T1000 (cell line): ENCODE results near the gene ATG2A.
A peak's percentile ranks its signal among the peaks of the same experiment; 100 is the strongest.
"Not testable (repeated sequence)": the region's sequence is repeated elsewhere in the genome, so short reads cannot be mapped to it uniquely, and the experiment has no call there.

Experiments
- DNase-seq: peaks from one replicate; lab custom pipeline; 2025; ENCODE audit warnings: mixed read lengths; lab: John Stamatoyannopoulos, UW

ATG2A gene

GRCh38 chr11:64854534-64855502 is 62.2 kb downstream of the ATG2A start:
- peak; percentile 93 for DNase-seq

- DNase-seq: no peak
These were observed 62.9 kb downstream of the ATG2A start for GRCh38 chr11:64854157-64854533.

DNA sequence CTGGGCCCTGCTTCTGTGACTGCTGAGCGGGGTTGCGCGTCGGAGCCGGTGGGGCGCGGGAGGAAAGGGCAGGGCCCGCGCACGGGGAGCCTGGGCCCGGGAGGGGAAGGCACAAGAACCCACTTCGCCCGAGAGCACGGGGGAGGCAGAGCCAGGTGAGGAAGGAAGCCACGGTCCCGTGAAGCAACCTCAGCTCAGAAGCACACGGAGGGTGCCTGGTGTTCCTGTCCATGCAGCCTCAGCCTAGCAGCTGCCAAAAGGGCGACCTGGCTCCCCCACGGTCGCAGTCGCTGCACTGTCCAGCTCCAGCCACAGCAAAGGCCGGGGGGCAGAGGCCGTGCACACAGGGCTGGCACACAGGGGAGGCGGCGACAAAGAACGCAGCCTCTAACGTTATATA is 63.3 kb downstream of the ATG2A start:
- no peak for DNase-seq

DNA sequence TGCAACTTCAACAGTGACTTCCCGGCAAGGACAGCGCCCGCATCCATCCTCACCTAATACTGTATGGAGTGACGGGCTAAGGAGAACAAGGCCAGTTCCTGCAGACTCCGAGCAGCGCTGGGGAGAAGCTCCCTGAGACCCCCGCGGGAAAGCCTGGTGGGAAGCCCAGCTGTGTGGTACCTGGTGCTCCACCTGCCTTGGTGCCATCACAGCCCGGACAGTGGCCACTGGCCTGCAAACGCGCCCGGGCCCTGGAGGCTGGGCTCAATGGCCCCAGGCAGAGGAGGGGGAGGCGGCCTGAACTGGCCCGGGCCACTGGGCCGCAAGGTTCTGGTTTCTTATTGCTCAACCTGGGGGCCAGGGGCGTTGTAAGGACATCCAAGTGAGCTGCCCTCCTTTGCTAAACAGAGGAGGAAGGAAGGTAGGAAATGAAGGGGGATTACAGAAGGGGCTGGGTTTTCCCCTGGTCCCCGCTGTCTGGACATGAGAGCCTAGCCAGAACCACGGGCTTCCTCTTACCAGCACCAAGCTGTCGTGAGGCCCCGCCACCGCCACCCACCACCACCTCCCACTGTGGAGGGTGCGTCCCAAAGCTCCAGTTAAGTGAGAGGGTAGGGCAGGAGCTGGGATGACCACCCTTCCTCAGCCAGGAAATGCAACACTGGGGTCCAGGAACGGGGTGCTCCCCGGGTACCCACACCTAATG is 64.1 kb downstream of the ATG2A start:
- no peak for DNase-seq

GRCh38 chr11:64851831-64852351 is 65.1 kb downstream of the ATG2A start:
- no peak for DNase-seq

- no peak for DNase-seq
These were observed 65.9 kb downstream of the ATG2A start for GRCh38 chr11:64850979-64851567.

DNA sequence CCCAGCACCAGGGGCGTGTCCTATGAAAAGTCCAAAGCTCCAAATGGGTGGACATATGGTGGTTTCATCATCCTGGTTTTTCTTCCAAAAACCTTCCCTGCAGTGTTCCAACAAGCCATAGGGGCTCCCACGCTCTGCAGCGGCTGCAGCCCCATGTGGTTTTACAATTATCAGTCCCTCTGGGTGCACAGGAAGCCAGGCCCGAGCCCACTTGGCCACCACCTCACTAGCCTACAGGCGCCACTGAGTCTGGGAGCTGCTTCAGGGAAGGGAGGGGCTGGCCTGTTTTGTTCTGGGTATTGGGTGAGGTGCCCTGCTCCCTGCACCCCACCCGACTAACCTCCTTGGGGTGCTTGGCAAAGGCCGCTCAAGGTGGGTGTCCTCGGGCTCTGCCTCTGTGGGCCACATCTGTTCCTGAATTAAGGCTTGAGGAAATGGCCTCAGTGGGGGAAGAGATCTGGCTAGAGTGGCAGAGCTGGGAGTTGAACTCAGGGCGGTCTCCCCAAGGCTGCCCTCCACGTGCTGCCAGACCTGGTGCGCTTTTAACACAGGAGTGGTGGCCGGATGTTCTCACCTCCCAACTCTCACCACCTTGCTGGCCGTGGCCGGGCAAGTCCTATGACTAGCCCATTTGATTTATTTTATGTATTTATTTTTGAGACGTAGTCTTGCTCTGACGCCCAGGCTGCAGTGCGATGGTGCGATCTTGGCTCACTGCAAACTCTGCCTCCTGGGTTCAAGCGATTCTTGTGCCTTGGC is 67.2 kb downstream of the ATG2A start:
- no peak for DNase-seq

- DNase-seq: no peak
These were observed 68.0 kb downstream of the ATG2A start for GRCh38 chr11:64848826-64849597.

DNA sequence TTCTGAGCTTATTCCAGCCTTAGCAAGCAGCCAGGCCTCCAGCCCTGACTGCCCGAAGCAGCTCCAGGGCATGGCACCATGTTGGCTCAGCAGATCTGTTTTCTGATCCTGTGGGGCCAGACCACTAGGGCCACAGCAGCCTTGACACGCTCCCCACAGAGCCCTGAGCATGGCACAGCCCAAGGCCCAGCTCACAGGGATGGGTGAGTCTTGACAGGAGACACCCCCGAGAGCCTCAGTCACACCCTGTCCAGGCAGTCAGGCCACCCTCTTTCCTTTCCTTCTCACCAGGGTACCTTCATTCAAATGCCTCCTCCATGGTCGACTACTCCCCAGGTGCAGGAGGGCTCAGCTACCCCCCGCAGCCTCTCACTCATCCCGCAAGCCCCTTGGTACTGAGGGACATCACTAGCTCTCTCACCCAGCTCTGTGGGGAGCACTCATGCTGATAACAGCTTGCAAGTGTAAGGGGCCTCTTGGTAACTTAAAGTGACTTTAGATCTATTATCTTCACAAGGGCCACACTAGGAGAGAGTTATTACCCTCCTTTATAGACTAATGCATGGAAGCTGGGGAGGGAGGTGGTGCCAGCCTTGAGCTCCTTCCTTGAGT is 68.7 kb downstream of the ATG2A start:
- no peak for DNase-seq

GRCh38 chr11:64846998-64847666 is 69.9 kb downstream of the ATG2A start:
- DNase-seq: peak; percentile 83

GRCh38 chr11:64845776-64846129 is 71.3 kb downstream of the ATG2A start:
- DNase-seq: not testable (repeated sequence)

GRCh38 chr11:64845129-64845775 is 71.8 kb downstream of the ATG2A start:
- no peak for DNase-seq
